SK-N-SH treated with all-trans-retinoic acid at 6 μM for 48 hours (cell line): Measurements from ENCODE around the gene INSRR.

Experiments
- CSDC2 ChIP-seq: fragments of 250-450 bp; sonication (Bioruptor Pico); IDR thresholded peaks from 2 replicates; pipeline ENCODE4 v1.5.0; 2020; ENCODE audit warnings: mild to moderate bottlenecking, moderate library complexity
- PATZ1 ChIP-seq: fragments of 250-450 bp; sonication (Bioruptor Pico); IDR thresholded peaks from 2 replicates; pipeline ENCODE4 v1.8.0; 2020; ENCODE audit warnings: mild to moderate bottlenecking, moderate library complexity, borderline replicate concordance
- POU6F1 ChIP-seq: fragments of 250-450 bp; sonication (Bioruptor Pico); IDR thresholded peaks from 2 replicates; pipeline ENCODE4 v1.8.0; 2021; ENCODE audit warnings: low read depth, mild to moderate bottlenecking, moderate library complexity, borderline replicate concordance
- RARB ChIP-seq: fragments of 250-450 bp; sonication (Bioruptor Pico); IDR thresholded peaks from 2 replicates; pipeline ENCODE4 v1.8.0; 2021; ENCODE audit warnings: mild to moderate bottlenecking, moderate library complexity
- TOX ChIP-seq: fragments of 250-450 bp; sonication (Bioruptor Pico); IDR thresholded peaks from 2 replicates; pipeline ENCODE4 v1.8.0; 2021; ENCODE audit warnings: mild to moderate bottlenecking, moderate library complexity, borderline replicate concordance
- ZC3H10 ChIP-seq: fragments of 250-450 bp; sonication (Bioruptor Pico); IDR thresholded peaks from 2 replicates; pipeline ENCODE4 v1.5.1; 2021; ENCODE audit warnings: mild to moderate bottlenecking, moderate library complexity

GRCh38 chr1:156828400-156829124 is 30.4 kb downstream of the INSRR start:
- TF ChIP-seq RARB (CRISPR knock-in tag): no peak
- no peak for TF ChIP-seq POU6F1
- TF ChIP-seq CSDC2: no peak
- TF ChIP-seq PATZ1 (CRISPR knock-in tag): no peak
- TF ChIP-seq ZC3H10 (CRISPR knock-in tag): no peak
- no peak for TF ChIP-seq TOX
